ENCODE data around the gene ACTN3.
"Not testable (repeated sequence)": the region's sequence is repeated elsewhere in the genome, so short reads cannot be mapped to it uniquely, and the experiment has no call there.

The ACTN3 gene

GRCh38 chr11:66529655-66530054, 17.0 kb upstream of the ACTN3 start:
- no peaks in the 10 kb centered on the region for H3K4me1 ChIP-seq (ENCODE audit: control insufficient read depth, insufficient read depth, low read length, unreplicated experiment)
- H3K36me3 ChIP-seq (ENCODE audit: insufficient read depth, low read length), result no peaks in the 10 kb centered on the region; the same call in 1 of the 2 replicates
- no peak overlapping the region for H2AFZ ChIP-seq (ENCODE audit: low read length, unreplicated experiment)
- H3K27me3 ChIP-seq (ENCODE audit: insufficient read depth, low read length), result no peaks in the 10 kb centered on the region
- no peaks in the 10 kb centered on the region for H3K79me2 ChIP-seq (ENCODE audit: control insufficient read depth, insufficient read depth, low read length, unreplicated experiment)
- no peak overlapping the region for H3K27ac ChIP-seq (ENCODE audit: low read depth, low read length)
- no peak overlapping the region for H3K4me3 ChIP-seq (ENCODE audit: low read depth, low read length)

GRCh38 chr11:66530927-66531709, 15.6 kb upstream of the ACTN3 start:
- H3K4me3 ChIP-seq (ENCODE audit: low read depth, low read length), result no peak overlapping the region
- no peaks in the 10 kb centered on the region; the same call in 1 of the 2 replicates for H3K36me3 ChIP-seq (ENCODE audit: insufficient read depth, low read length)
- H3K79me2 ChIP-seq (ENCODE audit: control insufficient read depth, insufficient read depth, low read length, unreplicated experiment), result no peaks in the 10 kb centered on the region
- H3K27me3 ChIP-seq (ENCODE audit: insufficient read depth, low read length), result no peaks in the 10 kb centered on the region
- H2AFZ ChIP-seq (ENCODE audit: low read length, unreplicated experiment), result no peak overlapping the region
- no peaks in the 10 kb centered on the region for H3K4me1 ChIP-seq (ENCODE audit: control insufficient read depth, insufficient read depth, low read length, unreplicated experiment)
- no peak overlapping the region for H3K27ac ChIP-seq (ENCODE audit: low read depth, low read length)

- Histone ChIP-seq H3K79me2 (ENCODE audit: control insufficient read depth, insufficient read depth, low read length, unreplicated experiment) (no peaks in the 10 kb centered on the region), H3K36me3 (ENCODE audit: insufficient read depth, low read length) (no peaks in the 10 kb centered on the region; the same call in 1 of the 2 replicates), H3K4me3 (ENCODE audit: low read depth, low read length) (no peak overlapping the region), H3K27ac (ENCODE audit: low read depth, low read length) (no peak overlapping the region), H2AFZ (ENCODE audit: low read length, unreplicated experiment) (no peak overlapping the region), H3K4me1 (ENCODE audit: control insufficient read depth, insufficient read depth, low read length, unreplicated experiment) (no peaks in the 10 kb centered on the region), H3K27me3 (ENCODE audit: insufficient read depth, low read length) (no peaks in the 10 kb centered on the region)
Observed at GRCh38 chr11:66531841-66532240, 14.9 kb upstream of the ACTN3 start.

- no peaks in the 10 kb centered on the region for H3K36me3 ChIP-seq (ENCODE audit: insufficient read depth, low read length)
- H3K27me3 ChIP-seq (ENCODE audit: insufficient read depth, low read length), result no peaks in the 10 kb centered on the region
- H3K4me1 ChIP-seq (ENCODE audit: control insufficient read depth, insufficient read depth, low read length, unreplicated experiment), result no peaks in the 10 kb centered on the region
Observed at GRCh38 chr11:66532784-66533183, 13.9 kb upstream of the ACTN3 start.

GRCh38 chr11:66539170-66539869, 7.4 kb upstream of the ACTN3 start:
- Histone ChIP-seq H3K36me3 (ENCODE audit: insufficient read depth, low read length) (no peaks in the 10 kb centered on the region), H3K79me2 (ENCODE audit: control insufficient read depth, insufficient read depth, low read length, unreplicated experiment) (no peaks in the 10 kb centered on the region), H3K27me3 (ENCODE audit: insufficient read depth, low read length) (no peaks in the 10 kb centered on the region), H3K27ac (ENCODE audit: low read depth, low read length) (no peak overlapping the region), H2AFZ (ENCODE audit: low read length, unreplicated experiment) (no peak overlapping the region), H3K4me3 (ENCODE audit: low read depth, low read length) (no peak overlapping the region), H3K4me1 (ENCODE audit: control insufficient read depth, insufficient read depth, low read length, unreplicated experiment) (peaks cover 7% of the 10 kb centered on the region)

More at GRCh38 chr11:66532784-66533183, 13.9 kb upstream of the ACTN3 start:
- H2AFZ ChIP-seq (ENCODE audit: low read length, unreplicated experiment), result no peak overlapping the region
- no peaks in the 10 kb centered on the region for H3K79me2 ChIP-seq (ENCODE audit: control insufficient read depth, insufficient read depth, low read length, unreplicated experiment)
- no peak overlapping the region for H3K4me3 ChIP-seq (ENCODE audit: low read depth, low read length)
- no peak overlapping the region for H3K27ac ChIP-seq (ENCODE audit: low read depth, low read length)

- Histone ChIP-seq H3K27me3 (ENCODE audit: insufficient read depth, low read length) (no peaks in the 10 kb centered on the region), H2AFZ (ENCODE audit: low read length, unreplicated experiment) (no peak overlapping the region), H3K4me3 (ENCODE audit: low read depth, low read length) (no peak overlapping the region), H3K79me2 (ENCODE audit: control insufficient read depth, insufficient read depth, low read length, unreplicated experiment) (no peaks in the 10 kb centered on the region), H3K36me3 (ENCODE audit: insufficient read depth, low read length) (no peaks in the 10 kb centered on the region), H3K4me1 (ENCODE audit: control insufficient read depth, insufficient read depth, low read length, unreplicated experiment) (peaks cover 7% of the 10 kb centered on the region), H3K27ac (ENCODE audit: low read depth, low read length) (no peak overlapping the region)
Observed at GRCh38 chr11:66539870-66540213, 6.9 kb upstream of the ACTN3 start.

- H3K27me3 ChIP-seq (ENCODE audit: insufficient read depth, low read length); H3K79me2 ChIP-seq (ENCODE audit: control insufficient read depth, insufficient read depth, low read length, unreplicated experiment); H3K27ac ChIP-seq (ENCODE audit: low read depth, low read length); H3K4me3 ChIP-seq (ENCODE audit: low read depth, low read length); H2AFZ ChIP-seq (ENCODE audit: low read length, unreplicated experiment); H3K36me3 ChIP-seq (ENCODE audit: insufficient read depth, low read length); H3K4me1 ChIP-seq (ENCODE audit: control insufficient read depth, insufficient read depth, low read length, unreplicated experiment): not testable (repeated sequence)
Observed at GRCh38 chr11:66540598-66540997, 6.1 kb upstream of the ACTN3 start.

GRCh38 chr11:66541892-66542291, 4.8 kb upstream of the ACTN3 start:
- peaks cover 7% of the 10 kb centered on the region for H3K4me1 ChIP-seq (ENCODE audit: control insufficient read depth, insufficient read depth, low read length, unreplicated experiment)
- no peak overlapping the region for H3K4me3 ChIP-seq (ENCODE audit: low read depth, low read length)
- H2AFZ ChIP-seq (ENCODE audit: low read length, unreplicated experiment), result no peak overlapping the region
- H3K27me3 ChIP-seq (ENCODE audit: insufficient read depth, low read length), result peaks cover 6% of the 10 kb centered on the region; the same call in 1 of the 2 replicates
- H3K27ac ChIP-seq (ENCODE audit: low read depth, low read length), result no peak overlapping the region
- H3K79me2 ChIP-seq (ENCODE audit: control insufficient read depth, insufficient read depth, low read length, unreplicated experiment), result no peaks in the 10 kb centered on the region
- no peaks in the 10 kb centered on the region for H3K36me3 ChIP-seq (ENCODE audit: insufficient read depth, low read length)

GRCh38 chr11:66542362-66542761, 4.3 kb upstream of the ACTN3 start:
- H2AFZ ChIP-seq (ENCODE audit: low read length, unreplicated experiment), result no peak overlapping the region
- no peak overlapping the region for H3K4me3 ChIP-seq (ENCODE audit: low read depth, low read length)
- no peak overlapping the region for H3K27ac ChIP-seq (ENCODE audit: low read depth, low read length)
- peaks cover 7% of the 10 kb centered on the region for H3K4me1 ChIP-seq (ENCODE audit: control insufficient read depth, insufficient read depth, low read length, unreplicated experiment)
- H3K36me3 ChIP-seq (ENCODE audit: insufficient read depth, low read length), result no peaks in the 10 kb centered on the region
- H3K27me3 ChIP-seq (ENCODE audit: insufficient read depth, low read length), result peaks cover 11% of the 10 kb centered on the region
- no peaks in the 10 kb centered on the region for H3K79me2 ChIP-seq (ENCODE audit: control insufficient read depth, insufficient read depth, low read length, unreplicated experiment)

- H3K4me1 ChIP-seq (ENCODE audit: control insufficient read depth, insufficient read depth, low read length, unreplicated experiment), result peaks cover 7% of the 10 kb centered on the region
- H3K4me3 ChIP-seq (ENCODE audit: low read depth, low read length), result no peak overlapping the region
- H3K79me2 ChIP-seq (ENCODE audit: control insufficient read depth, insufficient read depth, low read length, unreplicated experiment), result no peaks in the 10 kb centered on the region
- H3K36me3 ChIP-seq (ENCODE audit: insufficient read depth, low read length), result no peaks in the 10 kb centered on the region
- H3K27me3 ChIP-seq (ENCODE audit: insufficient read depth, low read length), result peaks cover 19% of the 10 kb centered on the region
- no peak overlapping the region for H2AFZ ChIP-seq (ENCODE audit: low read length, unreplicated experiment)
- no peak overlapping the region for H3K27ac ChIP-seq (ENCODE audit: low read depth, low read length)
Observed at GRCh38 chr11:66543263-66544107, 3.2 kb upstream of the ACTN3 start.

Data from ACC112 (cell line).